Lung (tissue), 12 donors: ENCODE measurements around the gene ETV7. TPM values are rescaled to one million over a fixed set of nuclear protein-coding genes. Genes with fewer than 3 reads are reported as not detected.

ENCODE experiments used
- ATAC-seq: fragments of 200-7000 bp; cut with Tn5 transposase; one replicate; pipeline ENCODE4 v1.9.1; 2020; ENCODE audit warnings: moderate number of reproducible peaks; ENCODE audit not compliant: insufficient read depth, low FRiP score
- DNase-seq, 3 donors: peaks; one replicate each; pipeline ENCODE4 v3.0.0-alpha.2; 2013 to 2017
- H3K27ac ChIP-seq, 2 donors: one replicate each; pipeline ENCODE4 v1.5.1; 2013; ENCODE audit warnings: mild to moderate bottlenecking in 2 of 2, moderate library complexity in 2 of 2, control low read depth in 1 of 2, inconsistent platforms in 1 of 2, low read depth in 1 of 2, low read length in 1 of 2
- H3K27me3 ChIP-seq, 3 donors: one replicate each; pipeline ENCODE4 v1.5.1; 2013; ENCODE audit warnings: low read length in 2 of 3; ENCODE audit not compliant: control insufficient read depth in 3 of 3, insufficient read depth in 3 of 3
- H3K36me3 ChIP-seq, 4 donors: one replicate each; pipeline ENCODE4 v1.5.1; 2013; ENCODE audit warnings: low read length in 4 of 4, mild to moderate bottlenecking in 1 of 4, moderate library complexity in 1 of 4; ENCODE audit not compliant: control insufficient read depth in 4 of 4, insufficient read depth in 4 of 4
- H3K4me1 ChIP-seq, 5 donors: one replicate each; pipeline ENCODE4 v1.5.1; 2013; ENCODE audit warnings: low read length in 5 of 5, mild to moderate bottlenecking in 2 of 5, moderate library complexity in 1 of 5; ENCODE audit not compliant: control insufficient read depth in 5 of 5, insufficient read depth in 5 of 5
- H3K4me3 ChIP-seq: one replicate; pipeline ENCODE4 v1.5.1; 2013; ENCODE audit warnings: mild to moderate bottlenecking, control low read depth, moderate library complexity
- H3K9ac ChIP-seq, 2 donors: one replicate each; pipeline ENCODE4 v1.5.1; 2013; ENCODE audit warnings: low read length in 2 of 2, control low read depth in 1 of 2; ENCODE audit not compliant: insufficient read depth in 1 of 2
- H3K9me3 ChIP-seq, 4 donors: one replicate each; pipeline ENCODE4 v1.5.1; 2013; ENCODE audit warnings: low read length in 3 of 4, mild to moderate bottlenecking in 1 of 4, moderate library complexity in 1 of 4; ENCODE audit not compliant: control insufficient read depth in 4 of 4, insufficient read depth in 3 of 4
- CTCF ChIP-seq: IDR thresholded peaks from 2 replicates; pipeline ENCODE4 v1.5.1; 2012; ENCODE audit warnings: mild to moderate bottlenecking; ENCODE audit errors: control extremely low read depth, extremely low read depth
- WGBS, 2 donors: extraction: QIAGEN DNeasy Blood & Tissue Kit; methylation state at CpG; one replicate each; pipeline ENCODE4 v1.1.7; 2013; 5-methylcytosine and 5-hydroxymethylcytosine counted together
- polyA plus RNA-seq, 2 donors: library from polyadenylated mRNA; stranded (reverse); fragments of 200-250 nt; gene quantifications; one replicate each; pipeline ENCODE4 v1.2.1, GENCODE V29; 2013
- total RNA-seq, 2 donors: library from RNA; depleted of rRNA in 1 of 2; stranded (reverse); fragments of >200 nt in 1 of 2; gene quantifications; one replicate each; pipeline ENCODE4 v1.2.1, GENCODE V29; 2014 to 2021
- donor health status: control.
- donor health status: control.
- donor health status: Bipolar disorder and iron deficiency.
- donor health status: healthy.
- donor health status: DM: yes; HTN: yes; CAD: no.

Gene ETV7
- total and polyA plus RNA-seq, 4 donors, result 1.4 to 6.6 (median 3.6) TPM

- H3K4me1 ChIP-seq, result peaks cover 0 to 7% (median 0%) of the 10 kb centered on the region in 5 donors
- TF ChIP-seq CTCF, result no peak
- H3K9ac ChIP-seq, result no peak overlapping the region
- ATAC-seq (no peak), DNase-seq (no peak)
- peaks cover 0 to 4% (median 0%) of the 10 kb centered on the region in 4 donors for H3K36me3 ChIP-seq
- no peak overlapping the region for H3K27ac ChIP-seq
- H3K4me3 ChIP-seq, result no peak overlapping the region
- H3K9me3 ChIP-seq, result no peaks in the 10 kb centered on the region
- H3K27me3 ChIP-seq, result no peaks in the 10 kb centered on the region
- WGBS, 2 donors, result 84 to 85% methylated on average over 3 of the region's 3 CpGs
Measured at GRCh38 chr6:36357872-36358225, 29.6 kb downstream of the ETV7 start.

- no peak for DNase-seq
- no peak for TF ChIP-seq CTCF
- ATAC-seq, result no peak
- Histone ChIP-seq H3K4me1 (peaks cover 0 to 10% (median 6%) of the 10 kb centered on the region in 5 donors), H3K9ac (no peak overlapping the region), H3K36me3 (no peaks in the 10 kb centered on the region), H3K27ac (no peak overlapping the region), H3K9me3 (peaks cover 0 to 4% (median 0%) of the 10 kb centered on the region in 4 donors), H3K27me3 (no peaks in the 10 kb centered on the region), H3K4me3 (no peak overlapping the region)
- WGBS, 2 donors, result 27 to 40% methylated on average over 4 of the region's 4 CpGs
Measured at GRCh38 chr6:36355819-36356218, 31.6 kb downstream of the ETV7 start.

DNA sequence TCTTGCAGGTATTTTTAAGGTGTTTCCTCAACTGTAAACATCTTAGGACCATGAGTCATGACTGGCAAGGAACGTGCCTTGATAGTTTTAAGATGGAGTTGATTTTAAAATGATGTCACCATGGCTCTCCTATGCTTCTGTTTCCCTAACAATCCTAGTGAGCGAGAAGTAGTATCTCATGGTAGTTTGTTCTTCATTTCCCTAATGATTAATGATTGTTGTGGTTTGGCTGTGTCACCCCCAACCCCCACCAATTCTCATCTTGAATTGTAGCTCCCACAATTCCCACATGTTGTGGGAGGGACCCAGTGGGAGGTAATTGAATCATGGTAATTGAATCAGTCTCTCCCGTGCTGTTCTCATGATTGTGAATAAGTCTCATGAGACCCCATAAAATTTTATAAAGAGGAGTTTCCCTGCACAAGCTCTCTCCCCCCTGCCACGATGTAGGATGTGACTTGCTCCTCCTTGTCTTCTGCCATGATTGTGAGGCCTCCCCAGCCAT lies 34.0 kb downstream of the ETV7 start:
- WGBS, 2 donors, result 81 to 87% methylated on average over 4 of the region's 4 CpGs
- Histone ChIP-seq H3K9ac (no peak overlapping the region), H3K27me3 (no peaks in the 10 kb centered on the region), H3K9me3 (peaks cover 0 to 4% (median 0%) of the 10 kb centered on the region in 4 donors), H3K4me1 (peaks cover 0 to 13% (median 7%) of the 10 kb centered on the region in 5 donors), H3K4me3 (no peak overlapping the region), H3K27ac (no peak overlapping the region), H3K36me3 (no peaks in the 10 kb centered on the region)
- no peak for DNase-seq
- ATAC-seq, result no peak
- TF ChIP-seq CTCF, result no peak
